H9 (cell line): ENCODE results near the gene OR9I1. TPM values are rescaled to one million over a fixed set of nuclear protein-coding genes. Genes with fewer than 3 reads are reported as not detected.

ENCODE experiments used
- DNase-seq: peaks from one replicate; pipeline ENCODE4 v3.0.0-alpha.2; 2017
- H2AFZ ChIP-seq: one replicate; pipeline ENCODE4 v1.6.1; 2013; ENCODE audit warnings: mild to moderate bottlenecking, low read length, control low read depth, moderate library complexity
- H2AK5ac ChIP-seq: 2 replicates; pipeline ENCODE4 v1.6.1; 2013; ENCODE audit warnings: low read length, control low read depth, mixed read lengths; ENCODE audit not compliant: insufficient read length
- H2BK120ac ChIP-seq: one replicate; pipeline ENCODE4 v1.6.1; 2013; ENCODE audit warnings: low read depth, mild to moderate bottlenecking, low read length, control low read depth, inconsistent platforms; ENCODE audit not compliant: poor library complexity, severe bottlenecking
- H2BK12ac ChIP-seq: 2 replicates; pipeline ENCODE4 v1.6.1; 2013; ENCODE audit warnings: low read length, control low read depth, mixed read lengths, low read depth; ENCODE audit not compliant: insufficient read length
- H2BK15ac ChIP-seq: 2 replicates; pipeline ENCODE4 v1.6.1; 2013; ENCODE audit warnings: low read depth, low read length, control low read depth
- H2BK20ac ChIP-seq: one replicate; pipeline ENCODE4 v1.6.1; 2013; ENCODE audit warnings: low read depth, mild to moderate bottlenecking, low read length, control low read depth, inconsistent platforms; ENCODE audit not compliant: poor library complexity, severe bottlenecking
- H2BK5ac ChIP-seq: 2 replicates; pipeline ENCODE4 v1.6.1; 2013; ENCODE audit warnings: low read length, control low read depth, mixed read lengths; ENCODE audit not compliant: insufficient read length
- H3K14ac ChIP-seq: 2 replicates; pipeline ENCODE4 v1.6.1; 2013; ENCODE audit warnings: low read length, control low read depth; ENCODE audit not compliant: insufficient read depth
- H3K18ac ChIP-seq: 2 replicates; pipeline ENCODE4 v1.6.1; 2013; ENCODE audit warnings: low read depth, mild to moderate bottlenecking, mixed read lengths, low read length, control low read depth; ENCODE audit not compliant: insufficient read length
- H3K23ac ChIP-seq: 2 replicates; pipeline ENCODE4 v1.6.1; 2013; ENCODE audit warnings: low read length, control low read depth, mixed read lengths, low read depth; ENCODE audit not compliant: insufficient read length
- H3K23me2 ChIP-seq: 2 replicates; pipeline ENCODE4 v1.6.1; 2013; ENCODE audit warnings: low read depth, mild to moderate bottlenecking, mixed read lengths, low read length, control low read depth; ENCODE audit not compliant: insufficient read length, poor library complexity, severe bottlenecking
- H3K27ac ChIP-seq: 2 replicates; pipeline ENCODE4 v1.5.1; 2013; ENCODE audit warnings: low read length, control low read depth, mixed read lengths, low read depth; ENCODE audit not compliant: insufficient read length
- H3K27me3 ChIP-seq: 2 replicates; pipeline ENCODE4 v1.6.1; 2013; ENCODE audit warnings: low read length, control low read depth, inconsistent platforms; ENCODE audit not compliant: insufficient read depth
- H3K4ac ChIP-seq: 2 replicates; pipeline ENCODE4 v1.6.1; 2013; ENCODE audit warnings: low read depth, mild to moderate bottlenecking, control low read depth, inconsistent platforms, low read length, moderate library complexity
- H3K4me1 ChIP-seq: 2 replicates; pipeline ENCODE4 v1.6.1; 2013; ENCODE audit warnings: low read length, control low read depth, inconsistent platforms; ENCODE audit not compliant: insufficient read depth
- H3K4me2 ChIP-seq: 2 replicates; pipeline ENCODE4 v1.6.1; 2013; ENCODE audit warnings: low read length, control low read depth, mixed read lengths; ENCODE audit not compliant: insufficient read length, insufficient read depth
- H3K56ac ChIP-seq: 2 replicates; pipeline ENCODE4 v1.6.1; 2013; ENCODE audit warnings: low read depth, mild to moderate bottlenecking, mixed read lengths, low read length, control low read depth; ENCODE audit not compliant: insufficient read length
- H3K79me1 ChIP-seq: 2 replicates; pipeline ENCODE4 v1.6.1; 2013; ENCODE audit warnings: low read depth, mild to moderate bottlenecking, moderate library complexity, low read length, control low read depth, inconsistent platforms; ENCODE audit not compliant: insufficient read depth, poor library complexity, severe bottlenecking
- H3K79me2 ChIP-seq: 2 replicates; pipeline ENCODE4 v1.6.1; 2013; ENCODE audit warnings: low read length, control low read depth, inconsistent platforms; ENCODE audit not compliant: insufficient read depth
- H3K9ac ChIP-seq: 2 replicates; pipeline ENCODE4 v1.6.1; 2013; ENCODE audit warnings: low read length, control low read depth, mixed read lengths; ENCODE audit not compliant: insufficient read length; ENCODE audit errors: extremely low read depth
- H3K9me3 ChIP-seq: one replicate; pipeline ENCODE4 v1.6.1; 2013; ENCODE audit warnings: low read depth, low read length, inconsistent platforms; ENCODE audit not compliant: control insufficient read depth
- H3T11ph ChIP-seq: one replicate; pipeline ENCODE4 v1.6.1; 2013; ENCODE audit warnings: mild to moderate bottlenecking, low read length, control low read depth, inconsistent platforms
- H4K20me1 ChIP-seq: one replicate; pipeline ENCODE4 v1.6.1; 2013; ENCODE audit not compliant: control insufficient read depth, insufficient read length, insufficient read depth
- H4K5ac ChIP-seq: 2 replicates; pipeline ENCODE4 v1.6.1; 2013; ENCODE audit warnings: low read depth, mild to moderate bottlenecking, mixed read lengths, low read length, control low read depth; ENCODE audit not compliant: insufficient read length
- H4K8ac ChIP-seq: replicated peaks from 2 replicates; pipeline ENCODE4 v1.6.1; 2013; ENCODE audit warnings: low read length, control low read depth, mixed read lengths, low read depth; ENCODE audit not compliant: insufficient read length
- H4K91ac ChIP-seq: 2 replicates; pipeline ENCODE4 v1.6.1; 2013; ENCODE audit warnings: low read depth, mild to moderate bottlenecking, moderate library complexity, mixed read lengths, low read length, control low read depth; ENCODE audit not compliant: insufficient read length
- H3K27ac Mint-ChIP-seq, 3 experiments: 2 replicates in 2 of 3; 3 replicates in 1 of 3; pipeline ENCODE4 v1.8.0; 2020 to 2021; ENCODE audit warnings: mixed read lengths in 3 of 3, mild to moderate bottlenecking in 1 of 3, moderate library complexity in 1 of 3
- H3K27me3 Mint-ChIP-seq: 2 replicates; pipeline ENCODE4 v1.8.0; 2021; ENCODE audit warnings: low read depth, mild to moderate bottlenecking, moderate library complexity, mixed read lengths
- H3K36me3 Mint-ChIP-seq, 3 experiments: 2 replicates in 2 of 3; 3 replicates in 1 of 3; pipeline ENCODE4 v1.8.0; 2020 to 2021; ENCODE audit warnings: low read depth in 3 of 3, mixed read lengths in 3 of 3; ENCODE audit not compliant: insufficient read depth in 1 of 3
- H3K4me1 Mint-ChIP-seq, 2 experiments: 2 replicates each; pipeline ENCODE4 v1.8.0; 2020; ENCODE audit warnings: mixed read lengths in 2 of 2
- H3K4me3 Mint-ChIP-seq, 2 experiments: 2 replicates in 1 of 2; 3 replicates in 1 of 2; pipeline ENCODE4 v1.8.0; 2020 to 2021; ENCODE audit warnings: mild to moderate bottlenecking in 2 of 2, mixed read lengths in 2 of 2, moderate library complexity in 1 of 2
- H3K9me3 Mint-ChIP-seq, 2 experiments: 2 replicates in 1 of 2; 3 replicates in 1 of 2; pipeline ENCODE4 v1.8.0; 2020; ENCODE audit warnings: mild to moderate bottlenecking in 2 of 2, mixed read lengths in 2 of 2, moderate library complexity in 1 of 2
- CTCF ChIP-seq: fragments of 200-600 bp; sonication (generic); conservative IDR thresholded peaks from 3 replicates; pipeline ENCODE4 v1.8.0; 2021; ENCODE audit warnings: antibody characterized with exemption, mild to moderate bottlenecking
- WGBS: extraction: QIAGEN DNeasy Blood & Tissue Kit; methylation state at CpG from one replicate; pipeline ENCODE4 v1.1.7; 2013; ENCODE audit warnings: missing lambda C conversion rate, low lambda C conversion rate, mixed read lengths; ENCODE audit not compliant: insufficient read length; ENCODE audit errors: extremely low coverage; 5-methylcytosine and 5-hydroxymethylcytosine counted together
- total RNA-seq: library from RNA; stranded (reverse); gene quantifications from 2 replicates; pipeline ENCODE4 v1.2.1, GENCODE V29; 2021

Gene OR9I1
- total RNA-seq, 1 experiment from 2014 or later: not detected

- no peak overlapping the region for H3K27ac ChIP-seq
- H3K4me1 Mint-ChIP-seq: peaks cover 6 to 7% of the 10 kb centered on the region in 2 experiments
- no peak overlapping the region for H4K8ac ChIP-seq
- H3K4me2 ChIP-seq: no peak overlapping the region
- H2BK15ac ChIP-seq: no peak overlapping the region
- no peak overlapping the region for H4K5ac ChIP-seq
- H3K14ac ChIP-seq: no peak overlapping the region
- no CpG with 5 or more reads among the region's 7 CpGs for WGBS
- H3K56ac ChIP-seq: no peak overlapping the region
- H3K9me3 ChIP-seq: no peaks in the 10 kb centered on the region
- H3K4me3 Mint-ChIP-seq: no peak overlapping the region
- no peaks in the 10 kb centered on the region for H3K27me3 ChIP-seq
- no peak overlapping the region for H2BK12ac ChIP-seq
- no peak overlapping the region for H3K4ac ChIP-seq
- no peak overlapping the region for H2BK120ac ChIP-seq
- H2BK5ac ChIP-seq: no peak overlapping the region
- no peak overlapping the region for H3K18ac ChIP-seq
- no peaks in the 10 kb centered on the region for H3K79me1 ChIP-seq
- H2BK20ac ChIP-seq: no peak overlapping the region
- TF ChIP-seq CTCF: no peak
- H3T11ph ChIP-seq: no peak overlapping the region
- no peak overlapping the region for H3K9ac ChIP-seq
- H3K27me3 Mint-ChIP-seq: no peaks in the 10 kb centered on the region; the same call in 1 of the 2 replicates
- H4K91ac ChIP-seq: no peak overlapping the region
- no peaks in the 10 kb centered on the region; a peak in 2 of 5 replicates for H3K9me3 Mint-ChIP-seq
- no peaks in the 10 kb centered on the region for H3K79me2 ChIP-seq
- H3K23me2 ChIP-seq: no peaks in the 10 kb centered on the region
- no peak for DNase-seq
- no peak overlapping the region for H2AK5ac ChIP-seq
- no peak overlapping the region for H3K27ac Mint-ChIP-seq
- no peak overlapping the region for H2AFZ ChIP-seq
- H3K23ac ChIP-seq: no peak overlapping the region
- no peaks in the 10 kb centered on the region for H3K4me1 ChIP-seq
- no peaks in the 10 kb centered on the region for H4K20me1 ChIP-seq
- no peaks in the 10 kb centered on the region for H3K36me3 Mint-ChIP-seq
Observed at GRCh38 chr11:58165504-58166106, 40.3 kb upstream of the OR9I1 start.
